ENCODE measurements around the gene PPARGC1A. TPM values are rescaled to one million over a fixed set of nuclear protein-coding genes. Genes with fewer than 3 reads are reported as not detected.

PPARGC1A gene
- total and polyA plus RNA-seq, 2 of the 13 experiments (the other 11 are each of a cell fraction or from before 2014, with no cell fraction given), result 20.7 to 37.3 TPM

DNA sequence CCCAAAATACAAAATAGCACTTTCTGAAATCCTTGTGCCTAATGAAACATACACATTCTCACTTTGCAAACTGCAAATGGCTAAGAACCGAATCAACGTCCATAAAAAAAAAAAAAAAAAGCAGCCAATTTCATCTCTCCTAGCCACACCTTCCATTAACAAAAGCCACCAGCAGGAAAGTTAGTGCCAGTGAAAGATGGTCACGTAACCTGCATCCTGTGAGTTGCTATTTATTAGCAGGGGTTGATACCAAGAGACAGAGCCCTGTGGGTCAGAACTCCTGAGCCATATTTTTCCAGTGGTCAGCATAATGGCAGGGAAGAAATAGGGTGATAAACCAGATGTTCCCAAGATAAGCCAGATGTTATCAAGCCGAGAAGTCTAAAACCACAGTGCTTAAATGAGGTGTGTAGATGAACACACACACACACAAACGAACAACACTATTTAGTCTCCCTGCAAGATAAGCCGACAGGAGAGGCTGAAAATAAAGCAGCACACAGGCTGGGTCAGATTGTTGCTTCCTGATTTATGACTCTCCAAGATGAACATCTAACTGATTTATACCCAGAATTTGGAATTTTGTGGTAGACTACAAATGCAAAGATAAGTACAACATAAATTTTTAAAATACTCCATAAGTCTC is 11.5 kb downstream of the PPARGC1A start (continued):
- peak; percentile 18; the same call in 1 of the 2 replicates for TF ChIP-seq ZNF501 (CRISPR knock-in tag; IDR thresholded peaks at IDR 0.05)
- TF ChIP-seq, protein P1, sequence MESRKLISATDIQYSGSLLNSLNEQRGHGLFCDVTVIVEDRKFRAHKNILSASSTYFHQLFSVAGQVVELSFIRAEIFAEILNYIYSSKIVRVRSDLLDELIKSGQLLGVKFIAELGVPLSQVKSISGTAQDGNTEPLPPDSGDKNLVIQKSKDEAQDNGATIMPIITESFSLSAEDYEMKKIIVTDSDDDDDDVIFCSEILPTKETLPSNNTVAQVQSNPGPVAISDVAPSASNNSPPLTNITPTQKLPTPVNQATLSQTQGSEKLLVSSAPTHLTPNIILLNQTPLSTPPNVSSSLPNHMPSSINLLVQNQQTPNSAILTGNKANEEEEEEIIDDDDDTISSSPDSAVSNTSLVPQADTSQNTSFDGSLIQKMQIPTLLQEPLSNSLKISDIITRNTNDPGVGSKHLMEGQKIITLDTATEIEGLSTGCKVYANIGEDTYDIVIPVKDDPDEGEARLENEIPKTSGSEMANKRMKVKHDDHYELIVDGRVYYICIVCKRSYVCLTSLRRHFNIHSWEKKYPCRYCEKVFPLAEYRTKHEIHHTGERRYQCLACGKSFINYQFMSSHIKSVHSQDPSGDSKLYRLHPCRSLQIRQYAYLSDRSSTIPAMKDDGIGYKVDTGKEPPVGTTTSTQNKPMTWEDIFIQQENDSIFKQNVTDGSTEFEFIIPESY (CRISPR knock-in tag; IDR thresholded peaks at IDR 0.05), result no peak
- no peak for TF ChIP-seq FOXP1 (IDR thresholded peaks at IDR 0.05)
- TF ChIP-seq FOXP1 (CRISPR knock-in tag; IDR thresholded peaks at IDR 0.05), result no peak
- TF ChIP-seq ZNF251 (CRISPR knock-in tag; IDR thresholded peaks at IDR 0.05), result no peak
- TF ChIP-seq, protein P2, sequence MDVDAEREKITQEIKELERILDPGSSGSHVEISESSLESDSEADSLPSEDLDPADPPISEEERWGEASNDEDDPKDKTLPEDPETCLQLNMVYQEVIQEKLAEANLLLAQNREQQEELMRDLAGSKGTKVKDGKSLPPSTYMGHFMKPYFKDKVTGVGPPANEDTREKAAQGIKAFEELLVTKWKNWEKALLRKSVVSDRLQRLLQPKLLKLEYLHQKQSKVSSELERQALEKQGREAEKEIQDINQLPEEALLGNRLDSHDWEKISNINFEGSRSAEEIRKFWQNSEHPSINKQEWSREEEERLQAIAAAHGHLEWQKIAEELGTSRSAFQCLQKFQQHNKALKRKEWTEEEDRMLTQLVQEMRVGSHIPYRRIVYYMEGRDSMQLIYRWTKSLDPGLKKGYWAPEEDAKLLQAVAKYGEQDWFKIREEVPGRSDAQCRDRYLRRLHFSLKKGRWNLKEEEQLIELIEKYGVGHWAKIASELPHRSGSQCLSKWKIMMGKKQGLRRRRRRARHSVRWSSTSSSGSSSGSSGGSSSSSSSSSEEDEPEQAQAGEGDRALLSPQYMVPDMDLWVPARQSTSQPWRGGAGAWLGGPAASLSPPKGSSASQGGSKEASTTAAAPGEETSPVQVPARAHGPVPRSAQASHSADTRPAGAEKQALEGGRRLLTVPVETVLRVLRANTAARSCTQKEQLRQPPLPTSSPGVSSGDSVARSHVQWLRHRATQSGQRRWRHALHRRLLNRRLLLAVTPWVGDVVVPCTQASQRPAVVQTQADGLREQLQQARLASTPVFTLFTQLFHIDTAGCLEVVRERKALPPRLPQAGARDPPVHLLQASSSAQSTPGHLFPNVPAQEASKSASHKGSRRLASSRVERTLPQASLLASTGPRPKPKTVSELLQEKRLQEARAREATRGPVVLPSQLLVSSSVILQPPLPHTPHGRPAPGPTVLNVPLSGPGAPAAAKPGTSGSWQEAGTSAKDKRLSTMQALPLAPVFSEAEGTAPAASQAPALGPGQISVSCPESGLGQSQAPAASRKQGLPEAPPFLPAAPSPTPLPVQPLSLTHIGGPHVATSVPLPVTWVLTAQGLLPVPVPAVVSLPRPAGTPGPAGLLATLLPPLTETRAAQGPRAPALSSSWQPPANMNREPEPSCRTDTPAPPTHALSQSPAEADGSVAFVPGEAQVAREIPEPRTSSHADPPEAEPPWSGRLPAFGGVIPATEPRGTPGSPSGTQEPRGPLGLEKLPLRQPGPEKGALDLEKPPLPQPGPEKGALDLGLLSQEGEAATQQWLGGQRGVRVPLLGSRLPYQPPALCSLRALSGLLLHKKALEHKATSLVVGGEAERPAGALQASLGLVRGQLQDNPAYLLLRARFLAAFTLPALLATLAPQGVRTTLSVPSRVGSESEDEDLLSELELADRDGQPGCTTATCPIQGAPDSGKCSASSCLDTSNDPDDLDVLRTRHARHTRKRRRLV (CRISPR knock-in tag; IDR thresholded peaks at IDR 0.05), result peak; percentile 1; the same call in 1 of the 2 replicates
- no peak for TF ChIP-seq ZNF274 (CRISPR knock-in tag; IDR thresholded peaks at IDR 0.05)
- TF ChIP-seq ATF7 (IDR thresholded peaks at IDR 0.05), result no peak
- no peak for TF ChIP-seq ATF7 (CRISPR knock-in tag; IDR thresholded peaks at IDR 0.05)
- TF ChIP-seq, protein P3, sequence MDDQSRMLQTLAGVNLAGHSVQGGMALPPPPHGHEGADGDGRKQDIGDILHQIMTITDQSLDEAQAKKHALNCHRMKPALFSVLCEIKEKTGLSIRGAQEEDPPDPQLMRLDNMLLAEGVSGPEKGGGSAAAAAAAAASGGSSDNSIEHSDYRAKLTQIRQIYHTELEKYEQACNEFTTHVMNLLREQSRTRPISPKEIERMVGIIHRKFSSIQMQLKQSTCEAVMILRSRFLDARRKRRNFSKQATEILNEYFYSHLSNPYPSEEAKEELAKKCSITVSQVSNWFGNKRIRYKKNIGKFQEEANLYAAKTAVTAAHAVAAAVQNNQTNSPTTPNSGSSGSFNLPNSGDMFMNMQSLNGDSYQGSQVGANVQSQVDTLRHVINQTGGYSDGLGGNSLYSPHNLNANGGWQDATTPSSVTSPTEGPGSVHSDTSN (CRISPR knock-in tag; IDR thresholded peaks at IDR 0.05; ENCODE audit: borderline replicate concordance), result no peak
- TF ChIP-seq ZNF543 (CRISPR knock-in tag; IDR thresholded peaks at IDR 0.05), result 0 out of 2 replicates have a peak, but pooled peaks have one; percentile 10
- no peak for TF ChIP-seq ZNF891 (CRISPR knock-in tag; IDR thresholded peaks at IDR 0.05)
- no peak for TF ChIP-seq ONECUT2 (CRISPR knock-in tag; IDR thresholded peaks at IDR 0.05)
- no peak for TF ChIP-seq TCF12 (IDR thresholded peaks at IDR 0.05)
- no peak for TF ChIP-seq TCF12 (CRISPR knock-in tag; IDR thresholded peaks at IDR 0.05)
- TF ChIP-seq CHD2 (IDR thresholded peaks at IDR 0.05; ENCODE audit: low read depth, low read length), result no peak
- TF ChIP-seq ZNF10 (CRISPR knock-in tag; IDR thresholded peaks at IDR 0.05; ENCODE audit: borderline replicate concordance, low read depth), result no peak
- TF ChIP-seq, protein P4, sequence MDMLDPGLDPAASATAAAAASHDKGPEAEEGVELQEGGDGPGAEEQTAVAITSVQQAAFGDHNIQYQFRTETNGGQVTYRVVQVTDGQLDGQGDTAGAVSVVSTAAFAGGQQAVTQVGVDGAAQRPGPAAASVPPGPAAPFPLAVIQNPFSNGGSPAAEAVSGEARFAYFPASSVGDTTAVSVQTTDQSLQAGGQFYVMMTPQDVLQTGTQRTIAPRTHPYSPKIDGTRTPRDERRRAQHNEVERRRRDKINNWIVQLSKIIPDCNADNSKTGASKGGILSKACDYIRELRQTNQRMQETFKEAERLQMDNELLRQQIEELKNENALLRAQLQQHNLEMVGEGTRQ (IDR thresholded peaks at IDR 0.05; ENCODE audit: low read depth, low read length), result no peak
- TF ChIP-seq, protein P4 (CRISPR knock-in tag; IDR thresholded peaks at IDR 0.05; ENCODE audit: borderline replicate concordance), result no peak
- no peak for TF ChIP-seq RXRB (CRISPR knock-in tag; IDR thresholded peaks at IDR 0.05; ENCODE audit: borderline replicate concordance)

All from HepG2 (cell line).